HG03571 (cell line): ENCODE data around the gene DSCAM.
"Not testable (repeated sequence)": the region's sequence is repeated elsewhere in the genome, so short reads cannot be mapped to it uniquely, and the experiment has no call there.

Experiments used
- ATAC-seq: cut with Tn5 transposase; IDR thresholded peaks from one replicate; pipeline ENCODE4 v1.9.1; 2021; ENCODE audit not compliant: unreplicated experiment

The DSCAM gene

GRCh38 chr21:40337981-40338380 is 509.0 kb downstream of the DSCAM start:
- ATAC-seq = no peak

- ATAC-seq = no peak
These were observed 511.3 kb downstream of the DSCAM start for GRCh38 chr21:40335704-40336103.

GRCh38 chr21:40334159-40334558 is 512.8 kb downstream of the DSCAM start:
- ATAC-seq = no peak

GRCh38 chr21:40333731-40334130 is 513.2 kb downstream of the DSCAM start:
- no peak for ATAC-seq

GRCh38 chr21:40331804-40332203 is 515.2 kb downstream of the DSCAM start:
- no peak for ATAC-seq

DNA sequence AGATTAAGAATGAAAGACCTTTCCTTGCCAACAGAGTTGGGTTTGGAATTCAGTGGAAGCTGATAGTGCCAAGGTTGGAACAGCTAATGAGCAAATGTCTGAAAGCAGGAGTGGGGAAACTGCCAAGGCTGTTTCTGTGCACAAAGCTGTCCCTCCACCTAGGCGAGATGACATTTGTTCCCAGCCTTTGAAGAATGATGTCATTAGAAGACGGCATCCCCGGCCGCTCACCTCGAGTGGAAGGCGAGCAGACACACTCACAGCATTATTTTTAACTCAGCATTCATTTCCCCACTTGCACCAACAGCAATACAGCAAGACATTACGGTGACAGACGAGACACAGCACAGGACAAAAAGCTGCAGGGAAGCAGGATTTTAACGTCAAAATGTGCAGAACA is 515.8 kb downstream of the DSCAM start:
- ATAC-seq = no peak

DNA sequence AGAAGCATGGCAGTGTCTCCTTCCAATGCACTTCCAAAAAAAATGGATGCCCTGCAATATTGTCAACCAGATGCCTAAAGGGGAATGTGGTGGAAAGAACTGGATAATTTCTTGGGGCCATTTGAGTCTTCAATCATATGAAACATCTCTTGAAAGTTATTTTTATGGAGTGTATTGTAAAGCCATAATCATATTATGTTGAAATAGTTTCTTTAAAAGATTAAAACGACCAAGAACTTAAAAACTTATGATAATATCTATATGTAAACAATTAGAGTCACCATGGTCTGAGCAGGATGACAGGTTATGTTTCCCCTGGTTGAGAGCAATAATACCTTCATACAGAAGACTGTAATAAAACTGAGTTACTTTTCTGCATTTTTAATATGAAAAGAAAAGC is 522.6 kb downstream of the DSCAM start:
- ATAC-seq = no peak

- not testable (repeated sequence) for ATAC-seq
These were observed 526.2 kb downstream of the DSCAM start for GRCh38 chr21:40320718-40321117.

- ATAC-seq = no peak
These were observed 528.6 kb downstream of the DSCAM start for GRCh38 chr21:40318371-40318770.

DNA sequence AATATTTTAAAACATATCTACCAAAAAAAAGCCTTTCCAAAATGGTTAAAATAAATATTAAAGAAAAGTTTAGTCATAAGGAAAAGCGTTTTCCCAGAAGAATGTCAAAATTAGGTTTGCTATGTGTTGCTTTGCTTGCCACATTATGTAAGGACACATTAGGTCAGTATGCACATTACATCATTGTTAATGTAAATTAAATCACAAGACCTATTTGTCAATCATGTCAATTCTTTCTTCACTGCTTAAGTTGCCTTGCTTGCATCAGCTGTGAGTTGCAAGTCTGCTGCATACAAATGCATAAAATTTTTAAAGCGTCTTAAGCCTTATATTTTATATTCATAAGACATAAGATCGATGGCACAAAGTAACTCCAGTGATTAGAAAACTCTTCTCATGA is 530.9 kb downstream of the DSCAM start:
- ATAC-seq = no peak

GRCh38 chr21:40315626-40316025 is 531.3 kb downstream of the DSCAM start:
- ATAC-seq = no peak

- no peak for ATAC-seq
These were observed 533.7 kb downstream of the DSCAM start for GRCh38 chr21:40313260-40313659.

DNA sequence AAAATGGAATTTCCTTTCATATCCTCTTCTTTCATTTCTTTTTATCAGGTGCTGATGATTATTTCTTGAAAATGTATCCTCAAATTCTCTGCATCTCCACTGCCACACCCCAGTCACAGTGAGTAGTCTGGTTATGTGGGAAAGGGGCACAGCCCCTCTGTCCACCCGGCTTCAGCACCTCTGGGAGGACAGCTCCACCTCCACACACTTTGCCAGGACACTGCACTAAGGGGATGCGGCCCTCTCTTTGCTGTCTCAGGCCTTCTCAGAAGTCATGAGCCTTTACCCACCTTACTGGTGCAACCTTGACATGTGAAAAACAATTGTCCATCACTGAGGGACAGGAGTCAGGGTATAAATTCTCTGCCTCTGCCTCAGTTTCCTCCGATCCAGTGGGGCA is 546.7 kb downstream of the DSCAM start:
- no peak for ATAC-seq

GRCh38 chr21:40299451-40299850 is 547.5 kb downstream of the DSCAM start:
- no peak for ATAC-seq

- ATAC-seq = no peak
These were observed 552.6 kb downstream of the DSCAM start for GRCh38 chr21:40294345-40294744.

- no peak for ATAC-seq
These were observed 555.4 kb downstream of the DSCAM start for GRCh38 chr21:40291560-40291959.

- no peak for ATAC-seq
These were observed 562.5 kb downstream of the DSCAM start for GRCh38 chr21:40284409-40284808.

- ATAC-seq = no peak
These were observed 563.8 kb downstream of the DSCAM start for GRCh38 chr21:40282912-40283886.

DNA sequence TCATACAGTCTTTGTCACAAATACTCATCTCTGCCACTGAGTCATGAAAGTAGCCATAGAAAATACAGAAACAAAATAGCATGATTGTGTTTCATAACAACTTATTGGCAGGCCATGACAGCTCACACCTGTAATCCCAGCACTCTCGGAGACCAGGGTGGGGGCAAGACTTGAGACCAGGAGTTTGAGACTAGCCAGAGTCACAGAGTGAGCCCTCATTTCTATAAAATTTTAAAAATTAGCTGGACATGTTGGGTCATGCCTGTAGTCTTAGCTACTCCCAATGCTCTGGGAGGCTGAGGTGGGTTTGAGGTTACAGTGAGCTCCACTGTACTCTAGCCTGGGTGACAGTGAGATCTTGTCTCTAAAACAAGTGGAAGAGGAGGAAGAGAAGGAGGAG is 568.6 kb downstream of the DSCAM start:
- ATAC-seq = no peak

- no peak for ATAC-seq
These were observed 571.0 kb downstream of the DSCAM start for GRCh38 chr21:40276001-40276400.

GRCh38 chr21:40272037-40272436 is 574.9 kb downstream of the DSCAM start:
- ATAC-seq = no peak

GRCh38 chr21:40271164-40271563 is 575.8 kb downstream of the DSCAM start:
- no peak for ATAC-seq

- ATAC-seq = no peak
These were observed 576.9 kb downstream of the DSCAM start for GRCh38 chr21:40270047-40270446.
